Measurements from ENCODE around the gene ACER2.

DNA sequence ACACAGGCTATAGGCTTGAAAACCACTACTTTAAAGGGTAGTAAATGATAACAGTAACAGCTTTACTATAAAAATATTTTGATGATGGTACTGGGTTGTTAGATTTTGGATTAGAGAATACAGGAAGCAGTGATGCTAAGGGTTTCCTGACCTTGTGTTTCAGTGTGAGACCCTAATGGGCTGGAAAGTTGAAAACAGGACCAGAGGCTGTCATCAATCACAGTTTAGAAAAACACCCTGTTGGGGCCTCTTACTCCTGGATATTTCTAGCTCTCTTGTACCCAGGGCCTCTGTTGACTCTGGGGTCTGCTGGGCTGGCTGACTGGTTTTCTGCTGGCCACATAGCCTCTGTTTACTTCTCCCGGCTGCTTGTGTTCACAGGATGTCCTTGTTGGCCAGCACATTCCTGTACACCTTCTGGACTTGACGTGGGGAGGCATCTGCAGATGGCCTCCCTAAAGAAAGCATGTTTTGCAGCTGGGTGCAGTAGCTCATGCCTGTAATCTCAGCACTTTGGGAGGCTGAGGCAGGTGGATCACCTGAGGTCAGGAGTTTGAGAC is 21.5 kb downstream of the ACER2 start:
- no peak for TF ChIP-seq POLR2AphosphoS5 (IDR thresholded peaks at IDR 0.05; ENCODE audit: low read depth)
- TF ChIP-seq, protein P1, sequence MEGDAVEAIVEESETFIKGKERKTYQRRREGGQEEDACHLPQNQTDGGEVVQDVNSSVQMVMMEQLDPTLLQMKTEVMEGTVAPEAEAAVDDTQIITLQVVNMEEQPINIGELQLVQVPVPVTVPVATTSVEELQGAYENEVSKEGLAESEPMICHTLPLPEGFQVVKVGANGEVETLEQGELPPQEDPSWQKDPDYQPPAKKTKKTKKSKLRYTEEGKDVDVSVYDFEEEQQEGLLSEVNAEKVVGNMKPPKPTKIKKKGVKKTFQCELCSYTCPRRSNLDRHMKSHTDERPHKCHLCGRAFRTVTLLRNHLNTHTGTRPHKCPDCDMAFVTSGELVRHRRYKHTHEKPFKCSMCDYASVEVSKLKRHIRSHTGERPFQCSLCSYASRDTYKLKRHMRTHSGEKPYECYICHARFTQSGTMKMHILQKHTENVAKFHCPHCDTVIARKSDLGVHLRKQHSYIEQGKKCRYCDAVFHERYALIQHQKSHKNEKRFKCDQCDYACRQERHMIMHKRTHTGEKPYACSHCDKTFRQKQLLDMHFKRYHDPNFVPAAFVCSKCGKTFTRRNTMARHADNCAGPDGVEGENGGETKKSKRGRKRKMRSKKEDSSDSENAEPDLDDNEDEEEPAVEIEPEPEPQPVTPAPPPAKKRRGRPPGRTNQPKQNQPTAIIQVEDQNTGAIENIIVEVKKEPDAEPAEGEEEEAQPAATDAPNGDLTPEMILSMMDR (conservative IDR thresholded peaks at IDR 0.05; ENCODE audit: low read depth in 2 of 2) = no peak
- TF ChIP-seq, protein P2, sequence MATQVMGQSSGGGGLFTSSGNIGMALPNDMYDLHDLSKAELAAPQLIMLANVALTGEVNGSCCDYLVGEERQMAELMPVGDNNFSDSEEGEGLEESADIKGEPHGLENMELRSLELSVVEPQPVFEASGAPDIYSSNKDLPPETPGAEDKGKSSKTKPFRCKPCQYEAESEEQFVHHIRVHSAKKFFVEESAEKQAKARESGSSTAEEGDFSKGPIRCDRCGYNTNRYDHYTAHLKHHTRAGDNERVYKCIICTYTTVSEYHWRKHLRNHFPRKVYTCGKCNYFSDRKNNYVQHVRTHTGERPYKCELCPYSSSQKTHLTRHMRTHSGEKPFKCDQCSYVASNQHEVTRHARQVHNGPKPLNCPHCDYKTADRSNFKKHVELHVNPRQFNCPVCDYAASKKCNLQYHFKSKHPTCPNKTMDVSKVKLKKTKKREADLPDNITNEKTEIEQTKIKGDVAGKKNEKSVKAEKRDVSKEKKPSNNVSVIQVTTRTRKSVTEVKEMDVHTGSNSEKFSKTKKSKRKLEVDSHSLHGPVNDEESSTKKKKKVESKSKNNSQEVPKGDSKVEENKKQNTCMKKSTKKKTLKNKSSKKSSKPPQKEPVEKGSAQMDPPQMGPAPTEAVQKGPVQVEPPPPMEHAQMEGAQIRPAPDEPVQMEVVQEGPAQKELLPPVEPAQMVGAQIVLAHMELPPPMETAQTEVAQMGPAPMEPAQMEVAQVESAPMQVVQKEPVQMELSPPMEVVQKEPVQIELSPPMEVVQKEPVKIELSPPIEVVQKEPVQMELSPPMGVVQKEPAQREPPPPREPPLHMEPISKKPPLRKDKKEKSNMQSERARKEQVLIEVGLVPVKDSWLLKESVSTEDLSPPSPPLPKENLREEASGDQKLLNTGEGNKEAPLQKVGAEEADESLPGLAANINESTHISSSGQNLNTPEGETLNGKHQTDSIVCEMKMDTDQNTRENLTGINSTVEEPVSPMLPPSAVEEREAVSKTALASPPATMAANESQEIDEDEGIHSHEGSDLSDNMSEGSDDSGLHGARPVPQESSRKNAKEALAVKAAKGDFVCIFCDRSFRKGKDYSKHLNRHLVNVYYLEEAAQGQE (IDR thresholded peaks at IDR 0.05; ENCODE audit: unreplicated experiment) = no peak
- no peak for TF ChIP-seq EZH2 (IDR thresholded peaks at IDR 0.05; ENCODE audit: low read depth, unreplicated experiment)
- no peak for TF ChIP-seq CREB1 (CRISPR knock-in tag; IDR thresholded peaks at IDR 0.05; ENCODE audit: low read depth)
- no peak for TF ChIP-seq JUNB (IDR thresholded peaks at IDR 0.05; ENCODE audit: unreplicated experiment)
- TF ChIP-seq EZH2phosphoT487 (IDR thresholded peaks at IDR 0.05; ENCODE audit: unreplicated experiment) = no peak
- TF ChIP-seq STAT1 (IDR thresholded peaks at IDR 0.05; ENCODE audit: unreplicated experiment) = no peak
- TF ChIP-seq ZNF114 (CRISPR knock-in tag; IDR thresholded peaks at IDR 0.05) = no peak
- TF ChIP-seq NANOG (IDR thresholded peaks at IDR 0.05; ENCODE audit: borderline replicate concordance) = no peak
- TF ChIP-seq, protein P3, sequence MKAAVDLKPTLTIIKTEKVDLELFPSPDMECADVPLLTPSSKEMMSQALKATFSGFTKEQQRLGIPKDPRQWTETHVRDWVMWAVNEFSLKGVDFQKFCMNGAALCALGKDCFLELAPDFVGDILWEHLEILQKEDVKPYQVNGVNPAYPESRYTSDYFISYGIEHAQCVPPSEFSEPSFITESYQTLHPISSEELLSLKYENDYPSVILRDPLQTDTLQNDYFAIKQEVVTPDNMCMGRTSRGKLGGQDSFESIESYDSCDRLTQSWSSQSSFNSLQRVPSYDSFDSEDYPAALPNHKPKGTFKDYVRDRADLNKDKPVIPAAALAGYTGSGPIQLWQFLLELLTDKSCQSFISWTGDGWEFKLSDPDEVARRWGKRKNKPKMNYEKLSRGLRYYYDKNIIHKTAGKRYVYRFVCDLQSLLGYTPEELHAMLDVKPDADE (IDR thresholded peaks at IDR 0.05) = no peak
- TF ChIP-seq ZNF331 (CRISPR knock-in tag; IDR thresholded peaks at IDR 0.05; ENCODE audit: low read depth) = no peak
- TF ChIP-seq, protein P4, sequence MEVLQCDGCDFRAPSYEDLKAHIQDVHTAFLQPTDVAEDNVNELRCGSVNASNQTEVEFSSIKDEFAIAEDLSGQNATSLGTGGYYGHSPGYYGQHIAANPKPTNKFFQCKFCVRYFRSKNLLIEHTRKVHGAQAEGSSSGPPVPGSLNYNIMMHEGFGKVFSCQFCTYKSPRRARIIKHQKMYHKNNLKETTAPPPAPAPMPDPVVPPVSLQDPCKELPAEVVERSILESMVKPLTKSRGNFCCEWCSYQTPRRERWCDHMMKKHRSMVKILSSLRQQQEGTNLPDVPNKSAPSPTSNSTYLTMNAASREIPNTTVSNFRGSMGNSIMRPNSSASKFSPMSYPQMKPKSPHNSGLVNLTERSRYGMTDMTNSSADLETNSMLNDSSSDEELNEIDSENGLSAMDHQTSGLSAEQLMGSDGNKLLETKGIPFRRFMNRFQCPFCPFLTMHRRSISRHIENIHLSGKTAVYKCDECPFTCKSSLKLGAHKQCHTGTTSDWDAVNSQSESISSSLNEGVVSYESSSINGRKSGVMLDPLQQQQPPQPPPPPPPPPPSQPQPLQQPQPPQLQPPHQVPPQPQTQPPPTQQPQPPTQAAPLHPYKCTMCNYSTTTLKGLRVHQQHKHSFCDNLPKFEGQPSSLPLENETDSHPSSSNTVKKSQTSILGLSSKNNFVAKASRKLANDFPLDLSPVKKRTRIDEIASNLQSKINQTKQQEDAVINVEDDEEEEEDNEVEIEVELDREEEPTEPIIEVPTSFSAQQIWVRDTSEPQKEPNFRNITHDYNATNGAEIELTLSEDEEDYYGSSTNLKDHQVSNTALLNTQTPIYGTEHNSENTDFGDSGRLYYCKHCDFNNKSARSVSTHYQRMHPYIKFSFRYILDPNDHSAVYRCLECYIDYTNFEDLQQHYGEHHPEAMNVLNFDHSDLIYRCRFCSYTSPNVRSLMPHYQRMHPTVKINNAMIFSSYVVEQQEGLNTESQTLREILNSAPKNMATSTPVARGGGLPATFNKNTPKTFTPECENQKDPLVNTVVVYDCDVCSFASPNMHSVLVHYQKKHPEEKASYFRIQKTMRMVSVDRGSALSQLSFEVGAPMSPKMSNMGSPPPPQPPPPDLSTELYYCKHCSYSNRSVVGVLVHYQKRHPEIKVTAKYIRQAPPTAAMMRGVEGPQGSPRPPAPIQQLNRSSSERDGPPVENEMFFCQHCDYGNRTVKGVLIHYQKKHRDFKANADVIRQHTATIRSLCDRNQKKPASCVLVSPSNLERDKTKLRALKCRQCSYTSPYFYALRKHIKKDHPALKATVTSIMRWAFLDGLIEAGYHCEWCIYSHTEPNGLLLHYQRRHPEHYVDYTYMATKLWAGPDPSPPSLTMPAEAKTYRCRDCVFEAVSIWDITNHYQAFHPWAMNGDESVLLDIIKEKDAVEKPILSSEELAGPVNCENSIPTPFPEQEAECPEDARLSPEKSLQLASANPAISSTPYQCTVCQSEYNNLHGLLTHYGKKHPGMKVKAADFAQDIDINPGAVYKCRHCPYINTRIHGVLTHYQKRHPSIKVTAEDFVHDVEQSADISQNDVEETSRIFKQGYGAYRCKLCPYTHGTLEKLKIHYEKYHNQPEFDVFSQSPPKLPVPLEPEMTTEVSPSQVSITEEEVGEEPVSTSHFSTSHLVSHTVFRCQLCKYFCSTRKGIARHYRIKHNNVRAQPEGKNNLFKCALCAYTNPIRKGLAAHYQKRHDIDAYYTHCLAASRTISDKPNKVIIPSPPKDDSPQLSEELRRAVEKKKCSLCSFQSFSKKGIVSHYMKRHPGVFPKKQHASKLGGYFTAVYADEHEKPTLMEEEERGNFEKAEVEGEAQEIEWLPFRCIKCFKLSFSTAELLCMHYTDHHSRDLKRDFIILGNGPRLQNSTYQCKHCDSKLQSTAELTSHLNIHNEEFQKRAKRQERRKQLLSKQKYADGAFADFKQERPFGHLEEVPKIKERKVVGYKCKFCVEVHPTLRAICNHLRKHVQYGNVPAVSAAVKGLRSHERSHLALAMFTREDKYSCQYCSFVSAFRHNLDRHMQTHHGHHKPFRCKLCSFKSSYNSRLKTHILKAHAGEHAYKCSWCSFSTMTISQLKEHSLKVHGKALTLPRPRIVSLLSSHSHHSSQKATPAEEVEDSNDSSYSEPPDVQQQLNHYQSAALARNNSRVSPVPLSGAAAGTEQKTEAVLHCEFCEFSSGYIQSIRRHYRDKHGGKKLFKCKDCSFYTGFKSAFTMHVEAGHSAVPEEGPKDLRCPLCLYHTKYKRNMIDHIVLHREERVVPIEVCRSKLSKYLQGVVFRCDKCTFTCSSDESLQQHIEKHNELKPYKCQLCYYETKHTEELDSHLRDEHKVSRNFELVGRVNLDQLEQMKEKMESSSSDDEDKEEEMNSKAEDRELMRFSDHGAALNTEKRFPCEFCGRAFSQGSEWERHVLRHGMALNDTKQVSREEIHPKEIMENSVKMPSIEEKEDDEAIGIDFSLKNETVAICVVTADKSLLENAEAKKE (CRISPR knock-in tag; IDR thresholded peaks at IDR 0.05) = no peak

All from GM23338 (cell line).